Mesothelial cell of epicardium (in vitro differentiated cells): ENCODE data around the gene MLN. TPM values are rescaled to one million over a fixed set of nuclear protein-coding genes. Genes with fewer than 3 reads are reported as not detected.

ENCODE experiments used
- DNase-seq, 2 experiments: peaks; one replicate each; pipeline ENCODE4 v3.0.0; 2021; ENCODE audit warnings: low spot score in 2 of 2; ENCODE audit not compliant: unreplicated experiment in 2 of 2
- H3K27ac Mint-ChIP-seq: 2 replicates; pipeline ENCODE4 v1.8.0; 2021; ENCODE audit warnings: mixed read lengths
- H3K27me3 Mint-ChIP-seq: 2 replicates; pipeline ENCODE4 v1.8.0; 2021; ENCODE audit warnings: low read depth, mixed read lengths
- H3K36me3 Mint-ChIP-seq: 2 replicates; pipeline ENCODE4 v1.8.0; 2021; ENCODE audit warnings: mixed read lengths
- H3K4me1 Mint-ChIP-seq: 2 replicates; pipeline ENCODE4 v1.8.0; 2021; ENCODE audit warnings: mixed read lengths
- H3K4me3 Mint-ChIP-seq: 2 replicates; pipeline ENCODE4 v1.8.0; 2021; ENCODE audit warnings: mild to moderate bottlenecking, moderate library complexity, mixed read lengths
- H3K9me3 Mint-ChIP-seq: 2 replicates; pipeline ENCODE4 v1.8.0; 2021; ENCODE audit warnings: mixed read lengths
- CTCF ChIP-seq: fragments of 200-600 bp; sonication (generic); IDR thresholded peaks from one replicate; pipeline ENCODE4 v1.5.0; 2021; ENCODE audit warnings: antibody characterized with exemption; ENCODE audit not compliant: unreplicated experiment
- total RNA-seq: library from RNA; stranded (reverse); gene quantifications from 3 replicates; pipeline ENCODE4 v1.2.1, GENCODE V29; 2021

Gene MLN
- total RNA-seq, 1 donor from 2014 or later, result not detected

GRCh38 chr6:33845031-33845745, 41.4 kb upstream of the MLN start:
- Mint-ChIP-seq H3K9me3 (no peaks in the 10 kb centered on the region), H3K4me3 (no peak overlapping the region), H3K27ac (no peak overlapping the region), H3K4me1 (peaks cover 36% of the 10 kb centered on the region), H3K36me3 (no peaks in the 10 kb centered on the region), H3K27me3 (no peaks in the 10 kb centered on the region)
- TF ChIP-seq CTCF, result no peak
- no peak for DNase-seq

GRCh38 chr6:33843131-33844121, 39.6 kb upstream of the MLN start:
- no peaks in the 10 kb centered on the region for H3K27me3 Mint-ChIP-seq
- H3K9me3 Mint-ChIP-seq, result no peaks in the 10 kb centered on the region
- peak in 1 of 2 experiments; percentile 51 for DNase-seq
- peak overlapping the region; percentile 79 for H3K27ac Mint-ChIP-seq
- TF ChIP-seq CTCF, result no peak
- no peak overlapping the region for H3K4me3 Mint-ChIP-seq
- H3K36me3 Mint-ChIP-seq, result no peaks in the 10 kb centered on the region
- peaks cover 53% of the 10 kb centered on the region for H3K4me1 Mint-ChIP-seq

GRCh38 chr6:33841868-33842267, 38.1 kb upstream of the MLN start:
- Mint-ChIP-seq H3K4me1 (peaks cover 64% of the 10 kb centered on the region), H3K27ac (peak overlapping the region; percentile 39), H3K27me3 (no peaks in the 10 kb centered on the region), H3K9me3 (peaks cover 6% of the 10 kb centered on the region), H3K4me3 (no peak overlapping the region), H3K36me3 (no peaks in the 10 kb centered on the region)
- no peak for DNase-seq
- no peak for TF ChIP-seq CTCF

- no peak for DNase-seq
- peaks cover 6% of the 10 kb centered on the region for H3K9me3 Mint-ChIP-seq
- no peak overlapping the region for H3K27ac Mint-ChIP-seq
- no peaks in the 10 kb centered on the region for H3K36me3 Mint-ChIP-seq
- H3K4me1 Mint-ChIP-seq, result peaks cover 64% of the 10 kb centered on the region
- no peak for TF ChIP-seq CTCF
- H3K27me3 Mint-ChIP-seq, result no peaks in the 10 kb centered on the region
- no peak overlapping the region for H3K4me3 Mint-ChIP-seq
Observed at GRCh38 chr6:33841070-33841469, 37.3 kb upstream of the MLN start.

GRCh38 chr6:33840048-33840926, 36.5 kb upstream of the MLN start:
- Mint-ChIP-seq H3K4me1 (peaks cover 64% of the 10 kb centered on the region), H3K9me3 (peaks cover 8% of the 10 kb centered on the region), H3K27ac (peak overlapping the region; percentile 76), H3K36me3 (no peaks in the 10 kb centered on the region), H3K4me3 (no peak overlapping the region), H3K27me3 (no peaks in the 10 kb centered on the region)
- DNase-seq, result no peak
- TF ChIP-seq CTCF, result no peak
